DMS114 treated with DMSO at 0.1 percent for 48 hours (cell line): ENCODE data around the gene ZNF8.
"Not testable (repeated sequence)": the region's sequence is repeated elsewhere in the genome, so short reads cannot be mapped to it uniquely, and the experiment has no call there.

Source experiments
- DNase-seq: peaks from one replicate; lab custom pipeline; 2025; ENCODE audit not compliant: unreplicated experiment; lab: John Stamatoyannopoulos, UW

ZNF8 gene

GRCh38 chr19:58278541-58279041, at the start of gene ZNF8:
ZNF8 (plus strand) TSS chr19:58278955; CDS start chr19:58279082, 127 bp downstream.
- DNase-seq = peak; percentile 95

- no peak for DNase-seq
These were observed 49.5 kb upstream of the ZNF8 start for GRCh38 chr19:58229255-58229639.

- DNase-seq = no peak
These were observed 41.4 kb upstream of the ZNF8 start for GRCh38 chr19:58237324-58237723.

- no peak for DNase-seq
These were observed 35.4 kb upstream of the ZNF8 start for GRCh38 chr19:58243351-58243750.

- no peak for DNase-seq
These were observed 29.9 kb upstream of the ZNF8 start for GRCh38 chr19:58248886-58249285.

- DNase-seq = peak; percentile 33
These were observed 26.6 kb upstream of the ZNF8 start for GRCh38 chr19:58252102-58252685.

- DNase-seq = not testable (repeated sequence)
These were observed 20.5 kb upstream of the ZNF8 start for GRCh38 chr19:58258259-58258658.

- DNase-seq = no peak
These were observed 17.2 kb upstream of the ZNF8 start for GRCh38 chr19:58261600-58261967.

GRCh38 chr19:58261968-58262921, 16.5 kb upstream of the ZNF8 start:
- DNase-seq = no peak

GRCh38 chr19:58262922-58263296, 15.8 kb upstream of the ZNF8 start:
- DNase-seq = no peak

- no peak for DNase-seq
These were observed 13.7 kb upstream of the ZNF8 start for GRCh38 chr19:58265100-58265499.

GRCh38 chr19:58268344-58268743, 10.4 kb upstream of the ZNF8 start:
- DNase-seq = no peak

- DNase-seq = no peak
These were observed 4.0 kb upstream of the ZNF8 start for GRCh38 chr19:58274771-58275201.

- no peak for DNase-seq
These were observed 3.2 kb upstream of the ZNF8 start for GRCh38 chr19:58275564-58275963.

- no peak for DNase-seq
These were observed 1.6 kb upstream of the ZNF8 start for GRCh38 chr19:58277197-58277596.

GRCh38 chr19:58277748-58278540, 811 bp upstream of the ZNF8 start:
- no peak for DNase-seq

- peak; percentile 53 for DNase-seq
These were observed 528 bp downstream of the ZNF8 start for GRCh38 chr19:58279042-58279924.

- no peak for DNase-seq
These were observed 1.2 kb downstream of the ZNF8 start for GRCh38 chr19:58279925-58280316.

- DNase-seq = no peak
These were observed 5.4 kb downstream of the ZNF8 start for GRCh38 chr19:58284199-58284598.

- no peak for DNase-seq
These were observed 13.2 kb downstream of the ZNF8 start for GRCh38 chr19:58291943-58292342.
